GM10248 (cell line): ENCODE measurements around the gene TBL2.
"Not testable (repeated sequence)": the region's sequence is repeated elsewhere in the genome, so short reads cannot be mapped to it uniquely, and the experiment has no call there.

Experiments used
- CTCF ChIA-PET: fragments of 300-600 bp; sonication (Branson Sonifier 250); formaldehyde crosslinking; extraction: SDS; loops from one replicate; lab custom pipeline; 2021; ENCODE audit warnings: antibody characterized with exemption; lab: Yijun Ruan, JAX
- POLR2A ChIA-PET: fragments of 350-650 bp; sonication (Branson Sonifier 250); formaldehyde crosslinking; extraction: SDS; loops from one replicate; lab custom pipeline; 2020; ENCODE audit warnings: antibody characterized with exemption; lab: Yijun Ruan, JAX
- DNase-seq: peaks from one replicate; pipeline ENCODE4 v3.0.0; 2012; ENCODE audit errors: extremely low spot score
- CTCF ChIP-seq: IDR thresholded peaks from 2 replicates; pipeline ENCODE4 v1.5.1; 2012; ENCODE audit warnings: mild to moderate bottlenecking, low read depth; ENCODE audit errors: extremely low read depth, missing control alignments, control extremely low read depth

TBL2 gene

DNA sequence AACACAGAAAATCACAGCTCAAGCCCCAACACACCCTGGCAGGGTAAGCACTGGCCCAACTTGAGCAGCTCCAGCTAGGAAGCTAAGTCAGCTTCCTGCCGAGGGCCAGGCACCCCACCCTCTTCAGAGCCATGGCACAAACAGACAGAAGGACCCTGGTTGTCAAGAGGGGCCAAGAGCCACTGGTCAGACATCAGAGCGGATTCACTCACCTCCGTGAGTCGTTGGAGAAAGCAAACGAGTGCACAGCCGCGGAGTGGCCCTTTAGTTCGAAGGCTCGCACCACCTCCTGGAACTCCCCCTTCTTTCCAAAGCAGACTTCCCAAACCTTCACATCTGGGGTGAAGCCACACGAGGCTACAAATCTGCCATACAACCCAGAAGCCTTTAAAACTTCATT is 7.4 kb downstream of the TBL2 start:
- ChIA-PET POLR2A (no interaction called here), CTCF (no interaction called here)
- DNase-seq, result no peak

DNA sequence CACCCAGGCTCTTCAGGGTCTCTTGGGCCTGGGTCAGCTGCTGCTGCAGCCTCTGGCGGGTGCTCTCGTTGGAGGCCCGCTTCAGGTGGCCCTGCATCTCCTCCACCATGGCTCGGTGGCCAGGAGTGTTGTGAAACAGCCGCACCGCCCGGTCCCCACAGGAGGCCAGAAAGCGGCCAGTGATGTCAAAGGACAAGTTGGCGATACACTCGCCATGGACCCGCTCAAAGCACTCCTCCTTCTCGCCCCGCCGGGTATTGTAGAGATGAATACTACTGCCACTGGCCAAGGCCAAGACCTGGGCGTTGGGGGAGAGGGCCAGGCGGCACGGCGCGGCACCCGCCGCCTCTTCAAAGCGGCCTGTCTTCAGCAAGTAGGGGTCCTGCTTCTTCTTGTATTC is 7.9 kb downstream of the TBL2 start:
- no peak for DNase-seq
- TF ChIP-seq CTCF, result no peak
- ChIA-PET POLR2A (no interaction called here), CTCF (no interaction called here)

More for the DNA sequence above, 7.4 kb downstream of the TBL2 start:
- TF ChIP-seq CTCF, result no peak

GRCh38 chr7:73569042-73569608 is 9.3 kb downstream of the TBL2 start:
- DNase-seq, result no peak
- CTCF ChIA-PET, result interaction anchor here (0.9 kb wide), 1 partner anchor 9 kb away, joined by 4 read pairs; no protein-coding TSS in a partner anchor
- TF ChIP-seq CTCF, result no peak
- POLR2A ChIA-PET, result no interaction called here

DNA sequence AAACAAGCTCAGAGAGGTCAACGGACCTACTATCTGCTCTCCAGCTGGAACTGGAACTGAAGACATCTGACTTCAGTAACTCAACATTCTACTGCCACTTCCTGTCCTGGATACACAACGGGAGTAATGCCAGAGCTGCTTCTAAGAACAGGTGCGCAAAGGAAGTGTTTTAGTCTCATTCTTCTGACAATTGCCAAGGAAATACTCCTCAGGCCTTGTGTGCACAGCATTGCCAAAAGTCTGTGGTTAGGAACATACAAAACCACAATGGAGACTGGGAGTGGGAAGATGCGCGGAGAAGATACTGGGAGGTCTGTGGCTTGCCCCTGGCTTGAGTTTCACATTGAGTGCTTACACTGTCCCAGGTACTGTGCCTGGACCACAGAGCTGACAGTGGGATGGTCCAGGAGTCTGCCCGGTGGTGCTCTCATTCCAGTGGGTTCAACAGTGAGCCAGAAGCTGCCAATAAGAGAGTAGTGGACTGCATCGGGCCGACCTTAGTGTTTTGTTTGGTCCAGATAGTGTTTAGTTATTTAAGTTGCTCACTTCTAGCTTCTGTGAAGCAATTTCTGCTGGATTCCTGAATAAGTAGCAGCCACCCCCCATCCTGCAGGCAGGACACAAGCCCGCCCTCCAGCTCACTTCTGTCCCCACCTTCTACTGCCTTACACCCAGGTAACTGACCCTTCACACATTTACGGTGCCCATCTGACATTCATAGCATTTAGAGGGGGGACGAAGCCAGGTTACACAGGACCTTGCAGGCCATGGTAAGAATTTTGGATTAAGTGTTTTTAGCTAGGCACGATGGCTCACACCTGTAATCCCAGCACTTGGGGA is 10.3 kb downstream of the TBL2 start:
- DNase-seq, result no peak
- CTCF ChIA-PET, result interaction anchor here (1.0 to 2.2 kb wide), 2 partner anchors 10 to 41 kb away, joined by 3 to 8 read pairs; no protein-coding TSS in a partner anchor
- no peak for TF ChIP-seq CTCF
- POLR2A ChIA-PET, result interaction anchor here (0.6 kb wide), 1 partner anchor 8 kb away, joined by 3 read pairs; no protein-coding TSS in a partner anchor

DNA sequence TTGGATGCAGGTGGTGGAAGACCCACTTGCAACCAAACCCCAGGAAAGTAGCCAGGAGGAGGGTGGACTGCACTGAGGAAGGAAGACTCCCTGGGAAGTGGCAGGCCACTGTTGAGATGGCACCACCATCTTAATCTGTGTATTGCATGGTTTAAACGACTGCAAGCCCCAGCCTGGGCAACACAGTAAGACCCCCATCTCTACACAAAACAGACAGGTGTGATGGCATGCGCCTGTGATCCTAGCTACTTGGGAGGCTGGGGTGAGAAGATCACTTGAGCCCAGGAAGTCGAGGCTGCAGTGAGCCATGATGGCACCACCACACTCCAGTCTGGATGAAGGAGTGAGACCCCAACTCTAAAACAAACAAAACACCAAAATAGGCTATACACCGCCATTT is 11.2 kb downstream of the TBL2 start:
- no peak for TF ChIP-seq CTCF
- ChIA-PET CTCF (interaction anchor here (1.0 to 3.0 kb wide), 4 partner anchors 9 to 40 kb away, joined by 3 to 19 read pairs (median 8); partner anchors contain the start of gene TBL2), POLR2A (interaction anchor here (1.1 kb wide), 1 partner anchor 10 kb away, joined by 3 read pairs; the partner anchor contains the start of gene BCL7B)
- no peak for DNase-seq

- POLR2A ChIA-PET, result interaction anchor here (1.1 to 1.4 kb wide), 2 partner anchors 9 to 12 kb away, joined by 3 to 5 read pairs; partner anchors contain the start of genes BCL7B and TBL2
- CTCF ChIA-PET, result interaction anchor here (1.6 to 3.0 kb wide), 4 partner anchors 8 to 168 kb away, joined by 5 to 19 read pairs (median 8); partner anchors contain the start of gene TBL2
Observed at GRCh38 chr7:73566431-73566830, 11.9 kb downstream of the TBL2 start.

More at GRCh38 chr7:73566431-73566830, 11.9 kb downstream of the TBL2 start:
- not testable (repeated sequence) for DNase-seq
